IPS-NIHi7 (cell line): ENCODE data around the gene CXCL12.
A peak's percentile ranks its signal among the peaks of the same experiment; 100 is the strongest.

Experiments
- DNase-seq: peaks from one replicate; pipeline ENCODE4 v3.0.0; 2012; ENCODE audit warnings: mixed read lengths; ENCODE audit errors: extremely low spot score

Gene CXCL12

GRCh38 chr10:44385026-44385695, at the start of gene CXCL12:
Gene CXCL12 (minus strand): TSS chr10:44385097. CDS start chr10:44385005, 92 bp downstream.
- DNase-seq, result peak; percentile 61

- peak; percentile 4 for DNase-seq
Observed at GRCh38 chr10:44427479-44427878, 42.6 kb upstream of the CXCL12 start.

- peak; percentile 4 for DNase-seq
Observed at GRCh38 chr10:44427037-44427436, 42.1 kb upstream of the CXCL12 start.

- DNase-seq, result no peak
Observed at GRCh38 chr10:44426247-44427034, 41.5 kb upstream of the CXCL12 start.

GRCh38 chr10:44425466-44425865, 40.6 kb upstream of the CXCL12 start:
- DNase-seq, result no peak

- no peak for DNase-seq
Observed at GRCh38 chr10:44424957-44425356, 40.1 kb upstream of the CXCL12 start.

GRCh38 chr10:44424298-44424697, 39.4 kb upstream of the CXCL12 start:
- peak; percentile 8 for DNase-seq

- no peak for DNase-seq
Observed at GRCh38 chr10:44422570-44423101, 37.7 kb upstream of the CXCL12 start.

- DNase-seq, result no peak
Observed at GRCh38 chr10:44422153-44422552, 37.3 kb upstream of the CXCL12 start.

GRCh38 chr10:44419790-44420549, 35.1 kb upstream of the CXCL12 start:
- DNase-seq, result no peak

GRCh38 chr10:44418637-44419036, 33.7 kb upstream of the CXCL12 start:
- DNase-seq, result no peak

GRCh38 chr10:44417761-44418160, 32.9 kb upstream of the CXCL12 start:
- no peak for DNase-seq

- no peak for DNase-seq
Observed at GRCh38 chr10:44416936-44417335, 32.0 kb upstream of the CXCL12 start.

- DNase-seq, result no peak
Observed at GRCh38 chr10:44416021-44416771, 31.3 kb upstream of the CXCL12 start.

- no peak for DNase-seq
Observed at GRCh38 chr10:44415121-44415520, 30.2 kb upstream of the CXCL12 start.

GRCh38 chr10:44413416-44413815, 28.5 kb upstream of the CXCL12 start:
- DNase-seq, result no peak

- no peak for DNase-seq
Observed at GRCh38 chr10:44411251-44411650, 26.4 kb upstream of the CXCL12 start.

GRCh38 chr10:44404741-44405437, 20.0 kb upstream of the CXCL12 start:
- DNase-seq, result no peak

- DNase-seq, result no peak
Observed at GRCh38 chr10:44402465-44403195, 17.7 kb upstream of the CXCL12 start.

GRCh38 chr10:44400541-44400940, 15.6 kb upstream of the CXCL12 start:
- DNase-seq, result no peak
